ENCODE data around the gene BOLA1. TPM values are rescaled to one million over a fixed set of nuclear protein-coding genes. Genes with fewer than 3 reads are reported as not detected.
"Not testable (repeated sequence)": the region's sequence is repeated elsewhere in the genome, so short reads cannot be mapped to it uniquely, and the experiment has no call there.

The BOLA1 gene
- total RNA-seq, 1 donor from 2014 or later = 11.5 TPM

GRCh38 chr1:149936170-149936991 is 37.0 kb downstream of the BOLA1 start, which contains the start of gene MTMR11:
Gene MTMR11 (minus strand): TSS chr1:149936879. CDS start chr1:149936647, 232 bp downstream.
- Histone ChIP-seq H3K4me1 (peaks cover 43% of the 10 kb centered on the region), H3K4me3 (peak within 1 kb of the TSS; percentile 56), H3K27me3 (ENCODE audit: low read depth) (no peaks in the 10 kb centered on the region), H3K36me3 (no peaks in the 10 kb centered on the region), H3K9me3 (no peaks in the 10 kb centered on the region), H3K27ac (peak within 1 kb of the TSS; percentile 62)
- intact Hi-C loops (cut with DNase I) = no loop called here
- DNase-seq (no peak), ATAC-seq (peak; percentile 34 to 55)
- TF ChIP-seq, protein P1, sequence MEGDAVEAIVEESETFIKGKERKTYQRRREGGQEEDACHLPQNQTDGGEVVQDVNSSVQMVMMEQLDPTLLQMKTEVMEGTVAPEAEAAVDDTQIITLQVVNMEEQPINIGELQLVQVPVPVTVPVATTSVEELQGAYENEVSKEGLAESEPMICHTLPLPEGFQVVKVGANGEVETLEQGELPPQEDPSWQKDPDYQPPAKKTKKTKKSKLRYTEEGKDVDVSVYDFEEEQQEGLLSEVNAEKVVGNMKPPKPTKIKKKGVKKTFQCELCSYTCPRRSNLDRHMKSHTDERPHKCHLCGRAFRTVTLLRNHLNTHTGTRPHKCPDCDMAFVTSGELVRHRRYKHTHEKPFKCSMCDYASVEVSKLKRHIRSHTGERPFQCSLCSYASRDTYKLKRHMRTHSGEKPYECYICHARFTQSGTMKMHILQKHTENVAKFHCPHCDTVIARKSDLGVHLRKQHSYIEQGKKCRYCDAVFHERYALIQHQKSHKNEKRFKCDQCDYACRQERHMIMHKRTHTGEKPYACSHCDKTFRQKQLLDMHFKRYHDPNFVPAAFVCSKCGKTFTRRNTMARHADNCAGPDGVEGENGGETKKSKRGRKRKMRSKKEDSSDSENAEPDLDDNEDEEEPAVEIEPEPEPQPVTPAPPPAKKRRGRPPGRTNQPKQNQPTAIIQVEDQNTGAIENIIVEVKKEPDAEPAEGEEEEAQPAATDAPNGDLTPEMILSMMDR (IDR thresholded peaks at IDR 0.05) = no peak

GRCh38 chr1:149936992-149937705 is 37.8 kb downstream of the BOLA1 start:
- peak overlapping the region; percentile 62 for H3K27ac ChIP-seq
- TF ChIP-seq, protein P1 (IDR thresholded peaks at IDR 0.05) = no peak
- DNase-seq = no peak

GRCh38 chr1:149937759-149938158 is 38.4 kb downstream of the BOLA1 start:
- Histone ChIP-seq H3K27me3 (ENCODE audit: low read depth) (no peaks in the 10 kb centered on the region), H3K36me3 (no peaks in the 10 kb centered on the region), H3K4me3 (no peak overlapping the region), H3K4me1 (peaks cover 54% of the 10 kb centered on the region), H3K9me3 (no peaks in the 10 kb centered on the region), H3K27ac (peak overlapping the region; percentile 62)
- intact Hi-C loops (cut with DNase I) = no loop called here
- no peak for DNase-seq
- no peak for ATAC-seq
- TF ChIP-seq, protein P1 (IDR thresholded peaks at IDR 0.05) = no peak

More at GRCh38 chr1:149936992-149937705, 37.8 kb downstream of the BOLA1 start:
- ATAC-seq = peak; percentile 21 to 58
- intact Hi-C loops (cut with DNase I) = no loop called here
- peaks cover 48% of the 10 kb centered on the region for H3K4me1 ChIP-seq
- H3K4me3 ChIP-seq = peak overlapping the region; percentile 56
- no peaks in the 10 kb centered on the region for H3K9me3 ChIP-seq
- no peaks in the 10 kb centered on the region for H3K36me3 ChIP-seq
- H3K27me3 ChIP-seq (ENCODE audit: low read depth) = no peaks in the 10 kb centered on the region

DNA sequence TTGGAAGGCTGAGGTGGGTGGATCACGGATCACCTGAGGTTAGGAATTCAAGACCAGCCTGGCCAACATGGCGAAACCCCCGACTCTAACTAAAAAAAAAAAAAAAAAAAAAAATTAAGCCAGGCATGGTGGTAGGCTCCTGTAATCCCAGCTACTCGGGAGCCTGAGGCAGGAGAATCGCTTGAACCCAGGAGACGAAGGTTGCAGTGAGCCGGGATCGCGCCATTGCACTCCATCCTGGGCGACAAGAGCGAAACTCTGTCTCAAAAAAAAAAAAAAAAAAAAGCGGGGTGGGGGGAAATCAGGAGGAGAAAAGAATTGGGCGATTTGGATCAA is 39.3 kb downstream of the BOLA1 start:
- ATAC-seq; H3K9me3 ChIP-seq; DNase-seq; intact Hi-C loops (cut with DNase I); H3K27me3 ChIP-seq (ENCODE audit: low read depth); H3K36me3 ChIP-seq: not testable (repeated sequence)
- peaks cover 56% of the 10 kb centered on the region for H3K4me1 ChIP-seq
- H3K27ac ChIP-seq = peak overlapping the region; percentile 75
- H3K4me3 ChIP-seq = peak overlapping the region; percentile 31

- no peak overlapping the region for H3K4me3 ChIP-seq
- H3K27me3 ChIP-seq (ENCODE audit: low read depth) = no peaks in the 10 kb centered on the region
- intact Hi-C loops (cut with DNase I) = no loop called here
- no peaks in the 10 kb centered on the region for H3K9me3 ChIP-seq
- H3K36me3 ChIP-seq = peaks cover 21% of the 10 kb centered on the region
- TF ChIP-seq, protein P1 (IDR thresholded peaks at IDR 0.05) = no peak
- DNase-seq (no peak), ATAC-seq (no peak)
- no peak overlapping the region for H3K27ac ChIP-seq
- H3K4me1 ChIP-seq = peaks cover 56% of the 10 kb centered on the region
These were observed 41.1 kb downstream of the BOLA1 start for GRCh38 chr1:149940427-149940826.

DNA sequence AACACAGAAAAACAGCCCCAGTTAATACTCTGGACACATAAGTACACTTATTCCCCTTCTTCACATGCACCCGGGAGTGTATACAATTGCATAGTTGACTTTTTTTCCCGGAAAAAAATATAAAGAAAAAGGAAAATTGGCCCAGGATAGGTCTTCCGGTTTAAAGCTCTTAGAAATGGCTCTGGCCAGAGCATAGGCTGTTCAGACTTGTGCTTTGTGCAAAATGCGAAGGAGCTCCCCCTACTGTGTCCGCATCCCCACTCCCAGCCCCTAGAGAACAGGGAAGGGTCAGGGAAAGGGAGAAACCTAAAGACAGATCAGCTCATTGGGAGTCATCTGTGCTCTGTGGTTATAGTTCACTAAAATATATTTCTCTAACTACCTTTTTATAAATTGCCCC is 42.8 kb downstream of the BOLA1 start:
- intact Hi-C loops (cut with DNase I) = no loop called here
- peak in 1 of 2 donors; percentile 41 for ATAC-seq
- H3K27ac ChIP-seq = no peak overlapping the region

More for the DNA sequence above, 42.8 kb downstream of the BOLA1 start:
- no peaks in the 10 kb centered on the region for H3K27me3 ChIP-seq (ENCODE audit: low read depth)
- peaks cover 44% of the 10 kb centered on the region for H3K4me1 ChIP-seq
- no peaks in the 10 kb centered on the region for H3K9me3 ChIP-seq
- H3K4me3 ChIP-seq = no peak overlapping the region
- DNase-seq = no peak
- H3K36me3 ChIP-seq = peaks cover 38% of the 10 kb centered on the region
- TF ChIP-seq, protein P1 (IDR thresholded peaks at IDR 0.05) = peak; percentile 32

All from lower lobe of right lung (tissue), 2 donors.